Activated naive CD4-positive, alpha-beta T cell treated with anti-CD3 and anti-CD28 coated beads, Interleukin-2, amount 10 ng/mL, durations not matched to agents 7 days and 5 days (primary cell): ENCODE results near the gene EXD3.
A peak's percentile ranks its signal among the peaks of the same experiment; 100 is the strongest.

Source experiments
- CTCF ChIA-PET: fragments of 350-600 bp; sonication (Branson Sonifier 250); formaldehyde crosslinking; loops from one replicate; lab custom pipeline; 2021; ENCODE audit warnings: antibody characterized with exemption; lab: Charles Lee
- DNase-seq: peaks from one replicate; pipeline ENCODE4 v3.0.0-alpha.2; 2020
- H3K27ac Mint-ChIP-seq: one replicate; pipeline ENCODE4 v1.8.0; 2021; ENCODE audit warnings: mild to moderate bottlenecking, moderate library complexity, mixed read lengths
- H3K27me3 Mint-ChIP-seq: one replicate; pipeline ENCODE4 v1.8.0; 2021; ENCODE audit warnings: mild to moderate bottlenecking, mixed read lengths
- H3K36me3 Mint-ChIP-seq: one replicate; pipeline ENCODE4 v1.8.0; 2021; ENCODE audit warnings: mixed read lengths
- H3K4me1 Mint-ChIP-seq: one replicate; pipeline ENCODE4 v1.8.0; 2021; ENCODE audit warnings: mixed read lengths
- H3K4me3 Mint-ChIP-seq: one replicate; pipeline ENCODE4 v1.8.0; 2021; ENCODE audit warnings: mild to moderate bottlenecking, moderate library complexity, mixed read lengths
- H3K9me3 Mint-ChIP-seq: one replicate; pipeline ENCODE4 v1.8.0; 2021; ENCODE audit warnings: mixed read lengths

Gene EXD3

GRCh38 chr9:137317021-137317717, 105.8 kb downstream of the EXD3 start:
- CTCF ChIA-PET, result no interaction called here

GRCh38 chr9:137316012-137316981, 106.7 kb downstream of the EXD3 start:
- no peak overlapping the region for H3K4me3 Mint-ChIP-seq
- H3K27me3 Mint-ChIP-seq, result peaks cover 36% of the 10 kb centered on the region
- peaks cover 12% of the 10 kb centered on the region for H3K4me1 Mint-ChIP-seq
- H3K27ac Mint-ChIP-seq, result no peak overlapping the region
- H3K9me3 Mint-ChIP-seq, result no peaks in the 10 kb centered on the region
- CTCF ChIA-PET, result no interaction called here
- DNase-seq, result peak; percentile 35
- H3K36me3 Mint-ChIP-seq, result no peaks in the 10 kb centered on the region

More at GRCh38 chr9:137317021-137317717, 105.8 kb downstream of the EXD3 start:
- peaks cover 36% of the 10 kb centered on the region for H3K27me3 Mint-ChIP-seq
- peak; percentile 19 for DNase-seq
- no peaks in the 10 kb centered on the region for H3K9me3 Mint-ChIP-seq
- H3K4me3 Mint-ChIP-seq, result no peak overlapping the region
- peaks cover under 1% of the 10 kb centered on the region for H3K36me3 Mint-ChIP-seq
- peaks cover 16% of the 10 kb centered on the region for H3K4me1 Mint-ChIP-seq
- H3K27ac Mint-ChIP-seq, result no peak overlapping the region

- H3K4me3 Mint-ChIP-seq, result no peak overlapping the region
- H3K36me3 Mint-ChIP-seq, result no peaks in the 10 kb centered on the region
- CTCF ChIA-PET, result no interaction called here
- peaks cover 36% of the 10 kb centered on the region for H3K27me3 Mint-ChIP-seq
- H3K4me1 Mint-ChIP-seq, result peaks cover 9% of the 10 kb centered on the region
- no peaks in the 10 kb centered on the region for H3K9me3 Mint-ChIP-seq
- H3K27ac Mint-ChIP-seq, result no peak overlapping the region
- DNase-seq, result no peak
Observed at GRCh38 chr9:137315581-137316011, 107.4 kb downstream of the EXD3 start.

- H3K27ac Mint-ChIP-seq, result no peak overlapping the region
- no peaks in the 10 kb centered on the region for H3K36me3 Mint-ChIP-seq
- peak; percentile 18 for DNase-seq
- H3K4me1 Mint-ChIP-seq, result peaks cover 5% of the 10 kb centered on the region
- peaks cover 36% of the 10 kb centered on the region for H3K27me3 Mint-ChIP-seq
- no peaks in the 10 kb centered on the region for H3K9me3 Mint-ChIP-seq
- no peak overlapping the region for H3K4me3 Mint-ChIP-seq
- CTCF ChIA-PET, result no interaction called here
Observed at GRCh38 chr9:137314561-137315560, 108.1 kb downstream of the EXD3 start.

GRCh38 chr9:137313956-137314560, 108.9 kb downstream of the EXD3 start:
- no peak for DNase-seq
- no peaks in the 10 kb centered on the region for H3K36me3 Mint-ChIP-seq
- CTCF ChIA-PET, result no interaction called here
- H3K27me3 Mint-ChIP-seq, result peaks cover 36% of the 10 kb centered on the region
- no peak overlapping the region for H3K27ac Mint-ChIP-seq
- no peaks in the 10 kb centered on the region for H3K9me3 Mint-ChIP-seq
- no peaks in the 10 kb centered on the region for H3K4me1 Mint-ChIP-seq
- no peak overlapping the region for H3K4me3 Mint-ChIP-seq

GRCh38 chr9:137313326-137313936, 109.5 kb downstream of the EXD3 start:
- no peaks in the 10 kb centered on the region for H3K9me3 Mint-ChIP-seq
- H3K36me3 Mint-ChIP-seq, result no peaks in the 10 kb centered on the region
- H3K4me1 Mint-ChIP-seq, result no peaks in the 10 kb centered on the region
- DNase-seq, result no peak
- peaks cover 43% of the 10 kb centered on the region for H3K27me3 Mint-ChIP-seq
- no peak overlapping the region for H3K4me3 Mint-ChIP-seq
- CTCF ChIA-PET, result no interaction called here
- H3K27ac Mint-ChIP-seq, result no peak overlapping the region

- H3K9me3 Mint-ChIP-seq, result no peaks in the 10 kb centered on the region
- no peak for DNase-seq
- H3K27me3 Mint-ChIP-seq, result peaks cover 46% of the 10 kb centered on the region
- H3K4me3 Mint-ChIP-seq, result no peak overlapping the region
- H3K36me3 Mint-ChIP-seq, result no peaks in the 10 kb centered on the region
- no peaks in the 10 kb centered on the region for H3K4me1 Mint-ChIP-seq
- H3K27ac Mint-ChIP-seq, result no peak overlapping the region
- CTCF ChIA-PET, result no interaction called here
Observed at GRCh38 chr9:137312852-137313325, 110.1 kb downstream of the EXD3 start.

- peaks cover 45% of the 10 kb centered on the region for H3K27me3 Mint-ChIP-seq
- H3K36me3 Mint-ChIP-seq, result no peaks in the 10 kb centered on the region
- no peaks in the 10 kb centered on the region for H3K9me3 Mint-ChIP-seq
- CTCF ChIA-PET, result no interaction called here
- H3K4me1 Mint-ChIP-seq, result peaks cover 3% of the 10 kb centered on the region
- DNase-seq, result no peak
- no peak overlapping the region for H3K4me3 Mint-ChIP-seq
- no peak overlapping the region for H3K27ac Mint-ChIP-seq
Observed at GRCh38 chr9:137311986-137312851, 110.7 kb downstream of the EXD3 start.

- H3K9me3 Mint-ChIP-seq, result no peaks in the 10 kb centered on the region
- H3K4me1 Mint-ChIP-seq, result peaks cover 6% of the 10 kb centered on the region
- H3K4me3 Mint-ChIP-seq, result no peak overlapping the region
- H3K36me3 Mint-ChIP-seq, result no peaks in the 10 kb centered on the region
- H3K27ac Mint-ChIP-seq, result no peak overlapping the region
- DNase-seq, result peak; percentile 40
- CTCF ChIA-PET, result no interaction called here
- H3K27me3 Mint-ChIP-seq, result peaks cover 45% of the 10 kb centered on the region
Observed at GRCh38 chr9:137311171-137311985, 111.6 kb downstream of the EXD3 start.

GRCh38 chr9:137310189-137311052, 112.5 kb downstream of the EXD3 start:
- Mint-ChIP-seq H3K4me1 (peaks cover 11% of the 10 kb centered on the region), H3K27me3 (peaks cover 47% of the 10 kb centered on the region), H3K4me3 (no peak overlapping the region), H3K36me3 (no peaks in the 10 kb centered on the region), H3K9me3 (no peaks in the 10 kb centered on the region), H3K27ac (no peak overlapping the region)
- CTCF ChIA-PET, result no interaction called here
- no peak for DNase-seq
